GM12891 (cell line): ENCODE results near the gene HK1.

Source experiments
- POLR2A ChIP-seq: IDR thresholded peaks from 2 replicates; pipeline ENCODE4 v1.6.1; 2011; ENCODE audit warnings: low read depth, low read length, control low read depth
- POLR2AphosphoS5 ChIP-seq: IDR thresholded peaks from 2 replicates; pipeline ENCODE4 v1.6.1; 2011; ENCODE audit warnings: low read depth, low read length, control low read depth
- POU2F2 ChIP-seq: IDR thresholded peaks from 2 replicates; pipeline ENCODE4 v1.6.1; 2011; ENCODE audit warnings: low read depth, mild to moderate bottlenecking, control low read depth, low read length, moderate library complexity
- SPI1 ChIP-seq: IDR thresholded peaks from 2 replicates; pipeline ENCODE4 v1.6.1; 2011; ENCODE audit warnings: low read depth, low read length, control low read depth
- TAF1 ChIP-seq: IDR thresholded peaks from 2 replicates; pipeline ENCODE4 v1.6.1; 2011; ENCODE audit warnings: low read depth, low read length, control low read depth

DNA sequence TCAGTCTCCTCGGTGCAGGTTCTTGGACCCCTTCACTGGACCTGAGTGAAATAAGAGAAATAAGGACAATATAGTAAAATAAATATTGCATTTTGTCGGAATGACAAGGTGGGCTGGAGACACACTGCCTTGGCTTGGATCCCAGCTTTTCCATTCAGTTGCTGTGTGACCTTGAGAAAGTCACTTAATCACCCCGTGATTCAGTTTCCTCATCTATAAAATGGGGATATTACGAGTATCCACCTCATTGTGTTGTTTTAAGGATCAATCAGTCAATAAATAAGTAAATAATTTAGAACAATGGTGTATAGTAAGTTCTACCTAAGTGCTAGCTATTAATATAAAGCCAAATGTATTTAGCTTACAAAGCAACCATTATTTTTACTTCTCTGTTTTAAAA lies 29.1 kb downstream of the HK1 start:
- TF ChIP-seq POLR2AphosphoS5 (no peak), POLR2A (no peak), SPI1 (no peak), TAF1 (no peak), POU2F2 (no peak)
